Brain microvascular endothelial cell (primary cell): ENCODE results near the gene KIF21A.

Experiments used
- DNase-seq: peaks from one replicate; pipeline ENCODE4 v3.0.0-alpha.2; 2020
- H3K27ac ChIP-seq: fragments of 250-450 bp; sonication (Bioruptor Pico); 2 replicates; pipeline ENCODE4 v1.5.1; 2020; ENCODE audit warnings: mild to moderate bottlenecking, moderate library complexity
- H3K27me3 ChIP-seq: fragments of 250-450 bp; sonication (Bioruptor Pico); replicated peaks from 2 replicates; pipeline ENCODE4 v1.5.1; 2020; ENCODE audit warnings: mild to moderate bottlenecking
- H3K36me3 ChIP-seq: fragments of 250-450 bp; sonication (Bioruptor Pico); replicated peaks from 2 replicates; pipeline ENCODE4 v1.5.1; 2020; ENCODE audit warnings: mild to moderate bottlenecking
- H3K4me3 ChIP-seq: 2 replicates; pipeline ENCODE4 v1.5.1; 2011; ENCODE audit warnings: low read depth, mild to moderate bottlenecking, control low read depth, low read length, moderate library complexity
- CTCF ChIP-seq: IDR thresholded peaks from 2 replicates; pipeline ENCODE4 v1.5.1; 2011; ENCODE audit warnings: low read depth, mild to moderate bottlenecking, moderate library complexity, low read length, control low read depth, inconsistent platforms; ENCODE audit errors: missing control alignments
- in situ Hi-C: cut with HindIII; loops from 2 replicates; pipeline ENCODE4 v1.10.0; 2017; ENCODE audit warnings: low sequenced_read_pairs, low pct_ligation_motif_present

Gene KIF21A

DNA sequence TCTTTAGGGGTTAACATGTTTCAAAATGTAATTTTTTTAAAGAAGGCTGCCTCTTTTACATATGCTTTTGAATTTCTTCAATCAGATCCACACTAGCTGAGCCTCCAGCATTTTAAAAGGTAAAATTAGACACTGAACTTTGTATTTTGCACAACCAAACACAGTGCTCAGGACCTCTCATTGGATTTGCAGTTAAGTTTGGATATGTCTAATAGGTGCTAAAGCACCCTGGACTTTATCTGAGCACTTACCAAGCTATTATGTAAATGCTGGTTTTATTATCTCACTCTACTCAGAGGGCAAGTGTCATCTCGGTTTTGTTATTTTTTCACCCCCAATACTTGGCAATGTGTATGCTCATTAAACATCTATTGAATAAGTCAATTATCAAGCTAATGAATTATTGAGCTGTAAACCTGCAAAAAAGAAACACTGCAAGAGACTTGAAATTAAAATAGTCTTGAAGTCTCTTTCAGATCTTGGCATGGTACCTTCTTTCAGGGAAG lies 150.7 kb downstream of the KIF21A start:
- H3K36me3 ChIP-seq, result no peaks in the 10 kb centered on the region
- H3K27me3 ChIP-seq, result no peaks in the 10 kb centered on the region
- no peak for TF ChIP-seq CTCF
- H3K27ac ChIP-seq, result no peak overlapping the region
- in situ Hi-C loops, result no loop called here
- H3K4me3 ChIP-seq, result no peak overlapping the region
- no peak for DNase-seq

DNA sequence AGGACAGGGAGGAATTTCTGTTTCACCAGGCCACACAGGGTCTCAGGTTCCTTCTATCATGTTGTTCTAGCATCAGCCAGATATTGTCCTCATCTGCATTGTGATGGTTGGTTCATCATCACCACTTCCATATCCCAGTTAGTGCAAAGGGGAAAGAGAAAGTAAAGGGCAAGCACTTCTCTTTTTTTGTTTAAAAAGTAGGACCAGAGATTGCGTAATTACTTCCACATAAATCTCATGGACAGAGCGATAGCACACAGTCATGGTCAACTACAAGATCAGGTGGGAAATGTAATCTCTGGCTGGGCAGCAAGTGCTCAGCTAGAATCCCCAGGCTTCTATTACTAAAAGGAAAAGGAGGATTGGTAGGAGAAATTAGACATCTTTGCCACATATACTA lies 155.1 kb downstream of the KIF21A start:
- H3K36me3 ChIP-seq, result no peaks in the 10 kb centered on the region
- H3K4me3 ChIP-seq, result no peak overlapping the region
- TF ChIP-seq CTCF, result no peak
- H3K27me3 ChIP-seq, result no peaks in the 10 kb centered on the region
- no peak overlapping the region for H3K27ac ChIP-seq
- in situ Hi-C loops, result no loop called here
- no peak for DNase-seq

DNA sequence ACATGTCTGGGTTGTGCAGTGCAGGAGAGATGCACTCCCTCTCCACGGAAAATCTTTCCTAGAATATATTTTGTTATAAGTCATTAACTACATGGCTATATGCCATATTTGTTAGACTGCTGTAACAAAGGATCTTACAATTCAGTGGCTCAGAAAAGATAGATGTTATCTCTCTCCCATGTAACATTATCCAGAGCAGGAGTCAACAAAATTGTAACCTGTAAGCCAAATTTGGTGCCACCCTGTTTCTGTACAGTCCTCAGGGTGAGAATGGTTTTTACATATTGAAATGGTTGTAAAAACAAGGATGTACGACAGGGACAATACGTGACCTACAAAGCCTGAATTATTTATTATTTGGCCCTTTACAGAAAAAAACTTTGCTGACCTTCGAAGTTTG lies 155.5 kb downstream of the KIF21A start:
- no peak for TF ChIP-seq CTCF
- Histone ChIP-seq H3K27me3 (no peaks in the 10 kb centered on the region), H3K4me3 (no peak overlapping the region), H3K27ac (no peak overlapping the region), H3K36me3 (no peaks in the 10 kb centered on the region)
- in situ Hi-C loops, result no loop called here
- DNase-seq, result no peak

- Histone ChIP-seq H3K4me3 (no peak overlapping the region), H3K27me3 (no peaks in the 10 kb centered on the region), H3K36me3 (no peaks in the 10 kb centered on the region), H3K27ac (no peak overlapping the region)
- TF ChIP-seq CTCF, result no peak
- in situ Hi-C loops, result no loop called here
- no peak for DNase-seq
Observed at GRCh38 chr12:39278426-39278825, 164.5 kb downstream of the KIF21A start.

DNA sequence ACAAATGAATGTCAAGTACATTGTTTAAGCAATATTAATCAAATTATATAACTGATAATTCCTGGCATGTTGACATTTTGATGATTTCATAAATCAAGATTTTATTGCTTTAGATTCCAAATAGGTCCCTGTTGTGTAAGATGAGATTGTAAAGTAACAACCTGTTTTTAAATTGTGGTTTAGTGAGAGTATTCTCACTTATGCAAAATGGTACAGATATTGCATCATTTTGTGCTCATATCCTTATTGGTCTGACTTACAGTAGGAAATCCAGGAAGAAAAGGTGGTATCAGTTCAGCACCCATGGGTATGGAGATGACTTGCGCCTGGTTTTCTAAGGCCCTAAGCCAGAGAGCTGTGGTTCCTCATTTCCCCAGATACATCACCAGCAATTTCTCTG lies 165.5 kb downstream of the KIF21A start:
- in situ Hi-C loops, result no loop called here
- no peak for TF ChIP-seq CTCF
- no peaks in the 10 kb centered on the region for H3K27me3 ChIP-seq
- no peak for DNase-seq
- no peaks in the 10 kb centered on the region for H3K36me3 ChIP-seq
- H3K27ac ChIP-seq, result no peak overlapping the region
- no peak overlapping the region for H3K4me3 ChIP-seq

- no peak for TF ChIP-seq CTCF
- in situ Hi-C loops, result no loop called here
- no peak for DNase-seq
- H3K27ac ChIP-seq, result no peak overlapping the region
- H3K27me3 ChIP-seq, result no peaks in the 10 kb centered on the region
- H3K36me3 ChIP-seq, result no peaks in the 10 kb centered on the region
- H3K4me3 ChIP-seq, result no peak overlapping the region
Observed at GRCh38 chr12:39275846-39276245, 167.1 kb downstream of the KIF21A start.
